Inflammatory macrophage treated with lipopolysaccharide for 1 hour (primary cell): ENCODE results near the gene TMPRSS13.
"Not testable (repeated sequence)": the region's sequence is repeated elsewhere in the genome, so short reads cannot be mapped to it uniquely, and the experiment has no call there.

Experiments
- DNase-seq, 2 donors: peaks; one replicate each; pipeline ENCODE4 v3.0.0-alpha.2; 2020 to 2022

The TMPRSS13 gene

DNA sequence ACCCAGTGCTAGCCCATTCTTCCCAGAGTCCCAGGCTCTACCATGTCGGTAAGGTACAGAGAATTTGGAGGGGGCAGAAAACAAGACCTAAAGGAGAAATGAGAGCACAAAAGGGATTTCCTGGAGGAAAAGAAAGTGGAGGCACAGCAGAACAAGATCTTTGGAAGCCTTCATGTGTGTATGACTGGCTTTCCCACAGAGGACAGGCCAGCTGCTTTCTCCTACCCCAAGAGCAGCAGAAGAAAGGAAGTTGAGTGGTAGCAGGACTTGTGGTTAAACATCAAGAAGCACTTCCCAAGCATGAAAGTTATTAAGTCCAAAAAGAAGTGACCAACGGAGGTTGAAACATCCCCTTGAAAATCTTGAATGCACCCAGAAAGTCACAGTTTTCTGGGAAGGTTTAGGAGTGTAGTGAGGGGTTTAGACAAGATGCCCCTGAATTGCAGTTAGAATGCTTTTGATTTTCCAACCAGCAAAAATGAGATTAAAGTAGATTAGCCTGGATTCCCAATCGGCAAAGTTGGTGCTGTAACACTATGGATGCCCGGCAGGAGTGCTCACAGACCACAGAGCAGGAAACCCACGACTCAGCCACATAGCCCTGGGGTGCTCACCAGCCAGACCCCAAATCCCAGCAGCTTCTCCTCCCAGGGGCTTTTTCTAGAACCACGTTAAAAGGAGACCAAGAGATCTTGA is 608 bp downstream of the TMPRSS13 start:
- DNase-seq = peak in 1 of 2 donors; percentile 33

DNA sequence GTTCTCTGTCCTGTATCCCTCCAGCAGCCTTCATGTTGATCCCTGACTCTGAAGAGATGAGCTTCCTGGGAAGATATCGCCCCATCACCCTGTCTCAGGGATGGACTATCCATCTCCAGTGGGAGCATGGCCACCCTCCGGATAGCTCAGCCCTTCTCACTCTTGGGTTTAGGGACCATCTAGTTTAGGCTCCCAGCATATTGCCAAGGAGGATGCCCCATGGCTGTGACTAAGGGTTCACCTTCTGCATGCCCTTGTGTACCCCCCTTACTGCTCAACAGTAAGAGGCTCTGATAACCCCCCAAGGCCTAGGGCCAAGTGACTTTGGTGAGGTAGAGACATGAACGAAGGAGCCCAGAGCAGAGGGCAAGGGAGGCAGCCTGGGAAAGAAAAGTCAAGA is 1.3 kb downstream of the TMPRSS13 start:
- DNase-seq = no peak

DNA sequence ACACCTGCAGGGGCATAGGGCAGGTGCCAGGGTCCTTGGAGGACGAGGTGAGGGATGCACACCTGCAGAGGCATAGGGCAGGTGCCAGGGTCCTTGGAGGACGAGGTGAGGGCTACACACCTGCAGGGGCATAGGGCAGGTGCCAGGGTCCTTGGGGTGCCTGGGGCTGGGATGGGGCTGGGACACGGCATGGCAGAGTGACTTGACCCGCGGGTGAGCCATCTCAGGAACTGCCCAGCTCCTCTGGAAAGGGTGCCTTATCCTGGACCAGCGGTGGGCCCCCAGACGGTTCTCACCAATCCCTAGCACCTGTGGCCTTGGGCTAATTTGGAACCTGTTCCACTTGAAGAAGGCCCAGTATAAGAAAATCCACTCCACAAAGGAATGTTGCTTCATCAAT is 3.0 kb downstream of the TMPRSS13 start:
- DNase-seq = not testable (repeated sequence)

DNA sequence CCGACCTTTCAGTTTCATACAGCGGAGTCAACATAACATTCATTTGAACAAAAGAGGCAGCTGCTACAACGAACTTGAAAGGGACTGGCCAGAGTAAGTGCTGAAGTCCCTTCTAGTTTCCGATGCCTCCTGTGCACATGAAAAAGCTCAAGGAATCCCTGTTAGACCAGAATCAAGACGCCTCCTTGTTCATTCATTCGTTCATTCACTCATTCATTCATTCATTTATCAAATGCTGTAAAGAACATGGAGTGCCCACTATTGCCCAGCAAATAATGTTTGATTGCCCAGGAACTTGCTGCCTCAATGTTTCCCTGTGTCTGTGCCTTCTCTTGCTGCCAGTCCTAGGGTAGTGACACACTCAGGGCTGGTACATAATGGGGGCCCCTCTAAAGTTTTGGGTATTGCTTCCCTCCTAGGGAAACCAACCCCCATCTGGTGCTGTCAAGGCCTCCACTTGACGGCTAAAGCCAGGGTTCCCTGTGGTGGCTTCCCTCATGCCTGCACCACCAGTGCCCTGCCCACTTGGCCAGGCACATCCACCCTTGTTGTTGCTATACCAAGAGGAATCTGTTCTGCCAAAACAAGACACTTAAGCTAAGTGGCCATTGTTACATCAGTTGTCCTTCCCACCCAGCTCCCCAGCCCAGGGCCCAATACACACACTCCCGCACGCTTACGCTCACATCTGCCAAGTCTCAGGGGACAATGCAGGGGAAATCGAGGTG is 3.8 kb downstream of the TMPRSS13 start:
- DNase-seq = no peak

DNA sequence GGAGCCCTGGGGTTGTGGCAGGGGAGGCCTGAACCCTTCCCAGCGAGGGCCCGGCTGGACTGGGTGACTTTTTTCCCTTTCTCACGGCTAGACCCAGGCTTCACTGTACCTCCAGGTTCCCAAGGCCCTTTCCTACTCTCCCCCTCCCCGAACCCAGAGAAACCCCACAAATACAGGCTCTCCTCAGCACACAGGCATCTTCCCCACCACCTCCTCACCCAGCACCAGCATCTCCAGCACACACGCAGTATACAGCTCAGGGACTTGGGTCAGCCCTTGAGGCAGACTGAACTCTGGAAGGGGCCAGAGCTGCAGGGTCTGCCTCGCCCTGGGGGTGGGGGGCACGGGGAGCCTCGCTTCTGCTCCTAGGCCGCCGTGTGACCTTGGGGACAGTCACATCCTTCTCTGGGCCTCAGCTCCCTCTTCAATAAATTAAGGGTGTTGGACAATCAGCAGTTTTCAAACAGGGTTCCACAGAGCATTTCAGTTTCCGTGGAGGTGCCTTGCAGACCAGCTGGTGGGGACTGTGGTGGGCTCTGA is 4.5 kb downstream of the TMPRSS13 start:
- no peak for DNase-seq

DNA sequence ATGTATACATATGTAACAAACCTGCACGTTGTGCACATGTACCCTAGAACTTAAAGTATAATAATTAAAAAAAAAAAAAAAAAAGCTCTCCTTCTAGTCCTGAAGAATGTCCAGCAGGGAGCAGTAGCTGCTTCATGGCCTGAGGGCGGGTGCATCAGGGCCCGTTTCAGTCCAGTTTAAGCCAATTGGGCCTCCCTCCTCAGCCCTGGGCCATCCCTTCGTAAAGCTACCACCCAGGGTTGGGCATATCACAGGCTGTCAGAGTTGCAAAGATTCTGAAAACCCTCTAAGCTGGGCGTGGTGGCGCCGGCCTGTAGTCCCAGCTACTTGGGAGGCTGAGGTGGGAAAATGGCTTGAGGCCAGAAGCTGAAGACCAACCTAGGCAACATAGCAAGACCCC is 5.4 kb downstream of the TMPRSS13 start:
- DNase-seq = no peak

DNA sequence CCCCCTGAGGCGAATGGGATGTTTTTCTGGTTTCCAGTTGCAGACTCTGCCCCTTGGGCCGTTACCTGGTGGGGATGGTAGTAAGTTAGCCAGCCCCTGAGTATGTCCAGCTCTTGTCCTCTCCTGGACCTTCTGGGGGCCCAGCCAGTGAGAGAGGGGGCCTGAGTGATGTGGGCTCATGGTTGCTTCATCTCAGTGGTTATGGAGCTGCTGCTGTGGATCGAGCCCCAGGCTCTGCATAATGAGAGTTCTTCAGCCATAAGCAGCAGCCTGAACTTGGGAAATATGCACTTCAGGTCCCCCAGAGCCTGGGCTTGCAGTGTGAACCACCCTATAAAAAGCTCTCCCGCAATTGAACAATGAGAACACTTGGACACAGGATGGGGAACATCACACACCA is 5.9 kb downstream of the TMPRSS13 start:
- no peak for DNase-seq

DNA sequence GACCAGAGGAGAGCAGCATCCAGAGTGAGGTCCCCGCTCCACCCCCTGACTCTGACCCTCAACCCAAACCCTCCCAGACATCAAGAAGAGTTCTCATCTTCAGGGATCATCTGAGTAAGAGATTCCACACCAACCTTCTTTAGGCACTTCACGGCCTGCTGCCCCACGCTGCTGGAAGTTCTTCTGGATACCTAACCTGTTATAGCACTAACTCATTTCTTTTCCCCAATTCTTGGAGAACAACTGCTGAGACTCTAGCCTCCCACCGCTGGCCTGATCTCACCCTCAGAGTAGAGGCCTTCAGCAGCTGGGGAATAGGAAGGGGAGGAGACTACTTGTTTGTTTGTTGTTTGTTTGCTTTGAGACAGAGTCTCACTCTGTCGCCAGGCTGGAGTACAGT is 7.3 kb downstream of the TMPRSS13 start:
- DNase-seq = no peak

DNA sequence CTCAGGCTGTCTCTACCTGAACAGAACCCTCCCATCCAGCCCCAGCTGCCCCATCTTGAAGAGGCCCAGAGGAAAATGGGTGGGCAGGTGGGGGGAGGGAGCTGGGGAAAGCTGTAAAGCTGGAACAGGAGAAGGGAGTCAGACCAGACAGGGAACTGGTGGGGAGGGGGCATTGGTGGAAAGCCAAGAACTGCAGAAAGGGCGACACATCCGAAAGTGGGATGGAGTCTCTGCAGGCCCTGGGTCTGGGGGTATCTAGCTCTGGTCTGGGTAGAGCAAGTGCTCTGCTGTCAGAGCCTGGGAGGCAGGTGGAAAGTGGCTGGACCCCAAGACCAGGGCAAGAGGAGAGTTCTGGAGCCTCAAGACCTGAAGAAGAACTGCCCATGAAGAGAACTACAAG is 7.7 kb downstream of the TMPRSS13 start:
- DNase-seq = no peak

DNA sequence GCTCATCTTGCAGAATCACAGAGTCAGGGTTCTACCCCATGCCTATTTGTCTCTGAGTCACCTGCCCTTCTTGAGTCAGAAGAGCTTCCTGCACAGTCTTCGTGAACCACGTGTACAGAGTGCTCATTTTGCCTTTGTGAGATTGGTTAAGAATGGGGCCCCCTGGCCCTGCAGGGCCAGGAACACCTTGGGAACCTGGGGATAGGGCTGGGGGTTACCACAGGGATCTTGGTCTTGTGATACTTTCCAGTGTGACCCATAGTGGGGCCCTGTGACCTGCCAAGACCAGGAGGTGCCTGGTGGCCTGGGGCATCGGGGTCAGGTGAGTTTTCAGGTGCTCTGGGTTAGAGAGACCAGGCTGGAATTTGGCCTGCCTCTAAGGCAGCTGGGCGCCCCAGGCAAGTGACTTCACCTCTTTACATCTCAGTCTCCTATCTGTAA is 9.4 kb downstream of the TMPRSS13 start:
- peak in 1 of 2 donors; percentile 39 for DNase-seq

DNA sequence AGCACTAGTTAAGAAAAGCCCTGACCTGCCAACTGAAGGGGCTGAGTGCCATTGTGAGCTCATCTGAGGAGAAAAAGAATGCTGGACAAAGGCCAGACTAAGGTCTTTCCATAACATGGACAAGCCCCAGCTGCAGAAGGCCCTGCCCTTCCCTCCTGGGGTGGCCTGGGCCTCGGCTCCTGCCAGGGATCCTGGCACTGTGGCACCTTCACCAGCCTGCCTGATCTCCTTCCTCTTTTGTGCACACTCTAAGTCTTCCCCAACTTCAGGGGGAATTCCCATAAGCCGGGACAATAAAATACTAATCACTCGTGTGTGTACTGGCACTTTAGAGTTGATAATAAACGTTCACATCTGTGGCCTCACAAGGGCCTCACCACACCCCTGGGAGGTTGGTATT is 9.9 kb downstream of the TMPRSS13 start:
- DNase-seq = peak; percentile 48 to 56

DNA sequence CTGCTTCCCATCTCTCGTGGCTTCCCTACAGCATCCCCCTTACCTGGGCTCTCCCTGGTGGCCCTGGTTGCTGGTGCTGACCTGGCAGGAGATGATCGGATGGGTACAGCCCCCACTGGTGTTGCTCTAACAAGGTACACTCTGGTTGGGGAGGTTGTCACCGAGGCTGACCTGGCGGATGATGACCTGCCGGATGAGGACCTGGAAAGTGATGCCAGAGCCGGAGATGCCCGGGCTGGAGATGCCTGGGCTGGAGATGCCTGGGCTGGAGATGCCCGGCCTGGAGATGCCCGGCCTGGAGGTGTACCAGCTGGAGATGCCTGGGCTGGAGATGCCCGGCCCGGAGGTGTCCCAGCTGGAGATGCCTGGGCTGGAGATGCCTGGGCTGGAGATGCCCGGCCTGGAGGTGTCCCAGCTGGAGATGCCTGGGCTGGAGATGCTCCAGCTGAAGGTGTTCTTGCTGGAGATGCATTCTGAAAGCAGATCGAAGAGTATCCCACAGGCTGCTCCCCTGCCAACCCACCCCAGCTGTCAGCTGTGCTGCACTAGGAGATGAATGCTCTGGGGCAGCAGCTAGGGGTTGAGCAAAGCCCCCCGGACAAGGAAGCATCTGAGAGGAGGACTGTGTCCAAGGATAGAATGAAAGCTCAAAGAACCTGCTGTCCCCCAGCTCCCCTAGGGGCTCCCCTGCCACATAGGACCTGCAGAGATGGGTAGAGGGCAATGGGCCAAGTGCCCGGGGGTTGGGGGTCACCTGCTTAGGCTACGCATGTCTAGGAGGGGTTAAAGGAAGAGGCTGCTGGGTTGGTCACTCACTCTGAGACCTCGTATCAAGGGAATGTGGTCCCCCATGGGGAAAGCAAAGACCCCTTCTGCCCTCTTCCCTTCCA is 10.6 kb downstream of the TMPRSS13 start:
- DNase-seq = no peak

DNA sequence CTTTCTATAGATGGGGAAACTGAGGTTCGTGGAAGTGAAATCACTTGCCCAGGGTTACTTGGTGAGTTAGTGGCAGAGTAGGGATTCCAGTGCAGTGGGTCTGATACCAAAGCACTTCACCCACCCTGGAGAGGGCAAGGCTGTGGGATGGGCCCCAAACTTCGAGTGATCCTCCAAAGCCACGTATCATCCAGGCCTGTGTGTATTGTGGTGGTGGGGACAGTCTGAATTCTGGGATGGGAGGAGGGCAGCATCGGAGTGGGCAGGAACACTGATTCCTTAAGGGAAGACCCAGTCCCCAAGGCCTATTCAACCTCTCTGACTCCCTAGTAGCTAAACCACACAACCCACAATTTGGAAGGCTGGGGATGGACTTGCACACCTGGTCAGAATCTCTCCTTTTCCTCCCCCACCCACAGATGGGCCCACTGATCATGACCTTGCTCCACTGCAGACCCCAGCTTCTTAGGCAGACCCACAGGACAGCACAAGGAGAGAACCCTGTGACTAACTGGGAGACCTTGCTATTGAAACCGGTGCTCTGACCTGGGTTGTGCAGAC is 11.5 kb downstream of the TMPRSS13 start:
- no peak for DNase-seq

DNA sequence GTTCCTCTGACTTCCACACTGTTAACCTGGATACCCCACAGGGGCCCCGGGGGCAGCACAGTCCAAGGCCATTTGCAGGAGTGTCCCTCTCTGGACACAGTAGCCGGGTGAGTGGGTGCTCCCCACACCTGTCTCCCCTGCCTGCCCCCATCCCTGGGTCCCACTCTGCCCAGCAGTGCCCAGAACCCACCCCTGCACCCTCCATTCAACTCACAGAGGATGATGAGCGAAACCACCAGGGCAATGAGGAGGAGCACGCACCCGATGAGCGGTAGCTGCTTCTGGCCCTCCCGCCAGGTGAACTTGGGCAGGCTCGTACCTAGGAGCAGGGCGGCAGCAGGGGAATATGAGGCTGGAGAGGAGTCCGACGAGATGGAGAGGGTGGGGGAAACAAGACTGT is 12.2 kb downstream of the TMPRSS13 start:
- no peak for DNase-seq

DNA sequence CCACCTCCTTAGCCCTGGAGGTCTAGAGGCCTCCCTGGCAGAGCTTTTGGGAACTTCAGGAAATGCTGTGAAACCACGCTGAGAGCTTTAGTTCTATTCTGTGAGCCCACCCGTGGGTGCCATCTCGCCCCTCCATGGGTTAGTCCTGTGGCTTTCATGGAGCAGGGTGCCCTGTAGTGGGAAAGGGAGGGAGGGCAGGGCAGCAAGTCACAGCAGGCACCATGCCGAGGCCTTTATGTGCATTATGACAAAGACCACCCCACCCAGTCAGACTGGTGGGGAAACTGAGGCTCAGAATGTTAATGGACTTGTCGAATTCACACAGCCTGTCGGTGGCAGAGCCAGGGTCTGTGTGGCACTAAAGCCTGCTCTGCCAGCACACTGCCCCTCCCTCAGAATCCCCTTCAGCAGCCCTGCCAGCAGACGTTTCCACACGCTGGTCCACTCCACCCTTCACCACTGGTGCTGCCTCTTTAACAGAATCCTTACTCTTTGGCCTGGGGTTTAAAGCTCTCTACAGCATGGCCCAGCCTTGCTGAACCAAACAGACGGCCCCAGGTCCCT is 13.4 kb downstream of the TMPRSS13 start:
- no peak for DNase-seq

DNA sequence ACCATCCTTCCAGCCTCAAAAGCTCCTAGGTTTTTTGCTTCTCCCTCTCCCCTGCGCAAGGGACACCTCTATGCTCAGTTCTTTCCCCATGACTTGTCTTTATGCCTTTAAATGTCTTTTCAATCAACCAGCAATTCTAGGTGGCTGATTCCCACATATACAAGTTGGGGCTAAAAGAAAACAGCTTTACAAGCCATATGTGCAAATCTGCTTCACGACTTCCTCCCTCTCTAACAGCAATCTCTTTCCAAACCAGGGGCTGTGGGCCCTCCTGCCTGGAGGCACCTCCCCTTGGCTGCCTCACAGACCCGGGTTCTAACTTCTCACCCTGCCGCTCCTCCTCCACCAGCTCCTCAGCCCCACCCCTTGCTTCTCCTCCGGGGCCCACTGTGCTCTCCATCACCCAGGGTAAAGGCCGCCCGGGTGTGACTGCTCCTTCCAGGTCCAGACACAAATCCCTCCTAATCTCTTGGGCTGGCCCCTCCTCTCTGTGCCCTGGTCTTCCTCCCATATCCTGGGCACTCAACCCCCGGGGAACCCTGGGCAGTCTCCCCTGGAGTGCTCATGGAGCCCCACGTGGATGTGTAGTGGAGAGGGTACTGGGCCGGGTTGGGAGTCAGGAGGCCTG is 14.1 kb downstream of the TMPRSS13 start:
- no peak for DNase-seq

DNA sequence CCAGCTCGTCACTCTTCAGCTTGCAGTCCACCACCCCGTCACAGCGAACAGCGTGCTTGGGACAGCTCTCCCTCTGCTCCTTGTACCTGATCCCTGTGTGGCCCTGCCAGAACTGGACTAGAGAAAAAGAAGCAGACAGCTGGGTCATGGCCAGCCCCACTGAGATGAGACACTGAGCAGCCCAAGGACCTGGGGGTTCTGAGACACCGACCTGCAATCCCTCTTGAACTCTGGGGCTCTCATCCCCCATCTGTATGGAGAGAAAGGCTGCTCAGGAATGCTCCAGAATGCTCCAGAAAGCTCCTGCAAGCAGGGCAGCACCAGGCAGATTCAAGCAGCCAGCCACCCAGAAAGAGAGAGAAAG is 14.8 kb downstream of the TMPRSS13 start:
- no peak for DNase-seq

DNA sequence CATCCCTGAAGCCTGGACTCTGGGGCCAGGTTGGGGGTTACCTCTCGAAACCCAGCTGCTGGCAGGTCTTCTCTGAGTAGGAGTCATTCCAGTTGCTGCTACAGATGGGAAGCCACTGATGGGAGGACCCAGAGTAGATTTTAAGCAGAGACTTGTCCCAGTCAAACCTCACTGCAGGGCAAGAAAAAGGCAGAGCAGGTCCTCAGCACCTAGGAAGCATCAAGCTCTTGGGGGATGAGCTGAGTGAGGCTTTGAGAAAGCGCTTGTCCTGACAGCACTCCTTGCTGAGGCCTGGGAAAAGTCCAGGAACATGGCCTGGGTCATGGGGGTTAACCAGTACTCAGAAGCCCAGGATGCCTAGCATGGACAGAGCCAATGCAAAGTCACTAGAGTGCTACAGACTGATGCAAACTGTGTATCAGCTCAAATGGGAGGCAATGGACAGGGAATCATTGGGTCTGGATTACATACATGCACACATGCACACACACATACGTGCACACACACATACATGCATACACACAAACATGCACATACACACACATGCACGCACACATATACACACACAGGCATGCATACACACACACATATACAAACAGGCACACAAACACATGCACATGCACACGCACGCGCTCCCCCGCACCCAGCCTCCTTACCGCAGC is 15.3 kb downstream of the TMPRSS13 start:
- no peak for DNase-seq

DNA sequence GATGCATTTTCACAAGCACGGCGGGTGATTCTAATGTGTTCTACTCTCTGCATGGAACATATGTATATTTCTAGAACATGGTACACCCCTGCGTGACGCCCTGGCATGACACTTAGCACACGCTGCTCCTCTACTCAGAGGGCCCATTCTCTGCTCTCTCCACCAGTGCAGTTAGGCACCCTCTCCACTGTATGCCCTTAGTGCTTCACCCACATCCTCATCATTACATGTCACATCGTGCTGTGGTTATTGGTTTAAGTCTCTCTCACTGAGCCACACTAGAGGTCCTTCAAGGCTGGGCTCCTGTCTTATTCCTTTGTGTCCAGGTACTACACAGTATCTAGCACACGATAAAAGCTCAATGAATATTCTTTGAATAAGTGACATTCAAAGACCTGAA is 16.7 kb downstream of the TMPRSS13 start:
- no peak for DNase-seq

DNA sequence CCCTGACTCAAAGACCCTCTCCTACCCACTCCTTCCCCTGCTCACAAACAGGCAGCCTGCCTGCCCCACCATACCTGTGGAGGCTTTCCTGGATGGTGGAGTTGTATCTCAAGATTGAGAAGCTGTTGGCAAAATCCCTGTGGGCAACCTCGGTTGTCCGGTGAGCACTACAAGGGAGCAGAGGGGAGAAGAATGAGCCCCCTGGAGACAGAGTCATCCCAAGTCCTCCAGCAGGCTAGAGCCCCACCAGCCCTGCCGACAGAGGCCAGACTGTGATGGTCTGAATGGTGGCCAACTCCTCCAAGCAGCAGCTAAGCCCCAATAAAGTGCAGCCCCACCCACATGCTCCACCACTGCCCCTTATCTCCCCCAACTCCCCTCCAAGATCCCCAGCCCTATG is 17.5 kb downstream of the TMPRSS13 start:
- DNase-seq = no peak

DNA sequence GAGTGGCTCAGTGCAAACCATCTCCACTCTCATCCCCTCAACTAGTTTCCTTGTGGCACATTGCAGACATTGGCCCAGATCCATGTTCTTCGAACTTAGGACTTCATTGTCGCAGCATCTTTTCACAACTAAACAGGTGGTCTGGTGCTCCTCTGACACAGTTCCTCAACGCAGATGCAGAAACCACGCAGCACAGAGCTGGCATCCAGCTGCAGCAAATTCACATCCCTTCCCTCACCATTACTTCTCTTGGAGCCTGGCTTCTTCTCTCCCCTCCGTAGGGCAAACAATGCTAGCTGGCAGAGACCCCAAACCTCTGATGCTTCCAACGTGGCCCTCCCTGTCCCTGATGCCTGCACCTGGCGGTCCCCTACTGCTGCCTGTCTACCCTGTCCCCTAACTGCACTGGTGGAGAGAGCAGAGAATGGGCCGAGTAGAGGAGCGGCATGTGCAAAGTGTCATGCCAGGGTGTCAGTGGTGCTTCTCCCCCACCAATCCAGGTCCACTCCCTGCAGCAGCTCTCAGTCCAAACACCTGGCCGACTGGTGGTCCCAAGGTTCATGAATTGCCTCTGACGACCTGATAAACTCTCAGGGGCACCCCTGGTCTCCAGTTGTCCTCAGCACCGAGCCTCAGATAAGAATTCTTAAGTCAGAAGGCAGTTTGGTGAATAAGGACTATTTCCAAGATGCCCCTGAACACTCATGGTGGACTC is 18.1 kb downstream of the TMPRSS13 start:
- DNase-seq = no peak
